Testis (tissue), 3 donors: ENCODE data around the gene IMMP2L. TPM values are rescaled to one million over a fixed set of nuclear protein-coding genes. Genes with fewer than 3 reads are reported as not detected.

Experiments used
- DNase-seq: peaks from one replicate; pipeline ENCODE4 v3.0.0-alpha.2; 2019
- H3K27ac ChIP-seq, 2 donors: fragments of 200-600 bp; sonication (generic); one replicate each; pipeline ENCODE4 v1.5.1; 2019
- H3K27me3 ChIP-seq: fragments of 200-600 bp; sonication (generic); one replicate; pipeline ENCODE4 v1.5.1; 2019
- H3K36me3 ChIP-seq: fragments of 200-600 bp; sonication (generic); one replicate; pipeline ENCODE4 v1.5.1; 2017; ENCODE audit warnings: low read depth; ENCODE audit errors: missing control alignments
- H3K4me1 ChIP-seq: fragments of 200-600 bp; sonication (generic); one replicate; pipeline ENCODE4 v1.5.1; 2019
- H3K4me3 ChIP-seq, 2 donors: fragments of 200-600 bp; sonication (generic); one replicate each; pipeline ENCODE4 v1.5.1; 2017 to 2019
- H3K9me3 ChIP-seq: fragments of 200-600 bp; sonication (generic); one replicate; pipeline ENCODE4 v1.5.1; 2017
- CTCF ChIP-seq, 3 experiments: fragments of 450-650 bp in 2 of 3; fragments of 200-600 bp in 1 of 3; sonication (generic) in 1 of 3; IDR thresholded peaks; one replicate each; pipeline ENCODE4 v1.5.1; 2016 to 2019; ENCODE audit warnings: antibody characterized with exemption in 3 of 3, mild to moderate bottlenecking in 2 of 3, moderate library complexity in 1 of 3
- POLR2A ChIP-seq: fragments of 450-650 bp; IDR thresholded peaks from one replicate; pipeline ENCODE4 v1.6.1; 2017; ENCODE audit warnings: antibody characterized with exemption, mild to moderate bottlenecking, moderate library complexity
- WGBS, 2 donors: methylation state at CpG; one replicate each; pipeline ENCODE4 v1.1.5; 2018; 5-methylcytosine and 5-hydroxymethylcytosine counted together
- intact Hi-C: fragments of 100-400 bp; cut with DNase I; formaldehyde crosslinking; loops from one replicate; pipeline ENCODE4 v1.15.1; 2023; ENCODE audit warnings: low total_unique reads
- polyA plus RNA-seq: library from polyadenylated mRNA; stranded (reverse); fragments of 350-450 nt; fragmentation: Illumina TruSeq; extraction: RNeasy Lipid Tissue Mini Kit (QIAGEN cat#74804); gene quantifications from one replicate; pipeline ENCODE4 v1.2.3, GENCODE V29; 2014; ENCODE audit warnings: low read depth, low replicate concordance; ENCODE audit not compliant: insufficient read depth
- total RNA-seq, 2 donors: library from RNA; depleted of rRNA; stranded (reverse); fragments of >200 nt; gene quantifications; one replicate each; pipeline ENCODE4 v1.2.3, GENCODE V29; 2016

The IMMP2L gene
- total and polyA plus RNA-seq, 3 donors from 2014 or later, result 10.7 to 12.4 (median 11.2) TPM

GRCh38 chr7:111362506-111363054 lies 199.7 kb downstream of the IMMP2L start:
- Histone ChIP-seq H3K9me3 (no peaks in the 10 kb centered on the region), H3K36me3 (no peaks in the 10 kb centered on the region), H3K27ac (no peak overlapping the region), H3K4me3 (no peak overlapping the region), H3K27me3 (no peaks in the 10 kb centered on the region), H3K4me1 (no peaks in the 10 kb centered on the region)
- no peak for DNase-seq
- intact Hi-C loops, result no loop called here
- WGBS, 2 donors, result 86 to 91% methylated on average over 2 of the region's 2 CpGs
- TF ChIP-seq POLR2A (no peak), CTCF (IDR thresholded peaks at IDR 0.05) (no peak)

GRCh38 chr7:111358915-111359314 lies 203.4 kb downstream of the IMMP2L start:
- intact Hi-C loops, result no loop called here
- no peak for DNase-seq
- Histone ChIP-seq H3K27ac (no peak overlapping the region), H3K36me3 (no peaks in the 10 kb centered on the region), H3K4me1 (no peaks in the 10 kb centered on the region), H3K27me3 (no peaks in the 10 kb centered on the region), H3K4me3 (no peak overlapping the region), H3K9me3 (no peaks in the 10 kb centered on the region)
- 66 to 74% methylated on average over 4 of the region's 4 CpGs for WGBS, 2 donors
- TF ChIP-seq POLR2A (no peak), CTCF (IDR thresholded peaks at IDR 0.05) (no peak)

- no peak overlapping the region for H3K27ac ChIP-seq
- intact Hi-C loops, result no loop called here
- no peaks in the 10 kb centered on the region for H3K27me3 ChIP-seq
- no peak for TF ChIP-seq CTCF (IDR thresholded peaks at IDR 0.05)
- no peak for TF ChIP-seq POLR2A
- H3K36me3 ChIP-seq, result no peaks in the 10 kb centered on the region
- DNase-seq, result no peak
- H3K4me3 ChIP-seq, result no peak overlapping the region
- H3K9me3 ChIP-seq, result no peaks in the 10 kb centered on the region
- no peaks in the 10 kb centered on the region for H3K4me1 ChIP-seq
Observed at GRCh38 chr7:111357691-111358090, 204.6 kb downstream of the IMMP2L start.

- Histone ChIP-seq H3K36me3 (no peaks in the 10 kb centered on the region), H3K27ac (no peak overlapping the region), H3K27me3 (no peaks in the 10 kb centered on the region), H3K4me1 (no peaks in the 10 kb centered on the region), H3K9me3 (no peaks in the 10 kb centered on the region), H3K4me3 (no peak overlapping the region)
- no peak for DNase-seq
- 80 to 83% methylated on average over 3 of the region's 3 CpGs for WGBS, 2 donors
- TF ChIP-seq CTCF (IDR thresholded peaks at IDR 0.05) (no peak), POLR2A (no peak)
- intact Hi-C loops, result no loop called here
Observed at GRCh38 chr7:111356941-111357340, 205.4 kb downstream of the IMMP2L start.

GRCh38 chr7:111352319-111352718 lies 210.0 kb downstream of the IMMP2L start:
- no peak for DNase-seq
- H3K4me1 ChIP-seq, result peaks cover 4% of the 10 kb centered on the region
- H3K36me3 ChIP-seq, result no peaks in the 10 kb centered on the region
- H3K27ac ChIP-seq, result no peak overlapping the region
- intact Hi-C loops, result no loop called here
- no peak for TF ChIP-seq CTCF (IDR thresholded peaks at IDR 0.05)
- TF ChIP-seq POLR2A, result no peak
- no peaks in the 10 kb centered on the region for H3K27me3 ChIP-seq
- WGBS, 2 donors, result 93 to 96% methylated on average over 1 of the region's 1 CpG
- no peak overlapping the region for H3K4me3 ChIP-seq
- no peaks in the 10 kb centered on the region for H3K9me3 ChIP-seq
